ENCODE results near the gene TRIM8. TPM values are rescaled to one million over a fixed set of nuclear protein-coding genes. Genes with fewer than 3 reads are reported as not detected.

Gene TRIM8
- total and polyA plus RNA-seq, 2 donors (not counting 1 experiment from before 2014, with no cell fraction given) = 44.9 to 74.4 TPM

DNA sequence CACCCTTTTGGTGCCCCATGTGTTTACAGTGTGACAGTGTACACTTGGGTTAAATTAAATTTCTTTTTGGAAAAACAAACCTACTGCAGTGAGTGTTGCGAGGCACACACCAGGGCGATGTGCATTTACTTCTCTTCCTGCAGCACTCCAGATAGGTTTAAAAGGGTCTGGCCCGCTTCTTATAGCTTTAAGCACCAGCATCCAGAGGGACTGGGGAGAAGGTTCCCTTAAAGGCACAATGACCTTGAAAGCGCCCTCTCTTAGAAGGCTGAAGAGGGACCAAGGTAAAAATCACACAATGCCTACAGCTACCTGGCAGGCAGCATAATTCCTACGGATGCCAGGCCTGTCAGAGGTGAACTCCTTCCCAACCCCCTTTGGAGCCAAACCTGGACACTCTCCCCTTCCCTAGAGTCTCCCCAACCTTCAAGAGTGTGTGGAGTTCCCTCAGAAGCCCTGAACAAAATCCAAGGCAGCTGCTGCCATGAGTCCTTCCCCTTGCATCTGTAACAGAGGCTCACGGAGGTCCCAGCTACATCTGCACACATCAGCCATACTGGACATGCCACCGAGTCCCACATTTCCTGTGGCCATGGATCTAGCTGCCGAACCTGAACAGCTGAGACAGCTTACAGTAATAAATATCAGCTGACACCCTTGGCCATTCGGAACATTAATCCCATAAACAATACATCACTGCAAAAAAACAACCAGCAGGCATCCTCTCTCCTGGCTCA is 33.2 kb downstream of the TRIM8 start:
- Histone ChIP-seq H3K79me2 (ENCODE audit: control insufficient read depth, insufficient read depth, low read length) (no peaks in the 10 kb centered on the region), H3K4me1 (ENCODE audit: control insufficient read depth in 2 of 2, insufficient read depth in 2 of 2, low read length in 2 of 2) (peaks cover 31 to 34% of the 10 kb centered on the region in 2 donors), H4K20me1 (ENCODE audit: control insufficient read depth, insufficient read depth, low read length, poor library complexity, severe bottlenecking) (no peaks in the 10 kb centered on the region), H3K9ac (ENCODE audit: low read length) (no peak overlapping the region), H2AFZ (ENCODE audit: insufficient read depth, low read depth, low read length, poor library complexity, severe bottlenecking) (no peak overlapping the region), H3K27me3 (replicated peaks in 1 of 4; ENCODE audit: control extremely low read depth in 1 of 4, control insufficient read depth in 3 of 4, insufficient read depth in 4 of 4, low read length in 3 of 4) (no peaks in the 10 kb centered on the region), H3K4me2 (replicated peaks; ENCODE audit: low read depth, low read length, poor library complexity, severe bottlenecking) (no peak overlapping the region), H3K36me3 (replicated peaks in 1 of 2; ENCODE audit: control extremely low read depth in 1 of 2, control insufficient read depth in 1 of 2, extremely low read depth in 1 of 2, insufficient read depth in 2 of 2, low read length in 1 of 2) (no peaks in the 10 kb centered on the region), H3K4me3 (ENCODE audit: control extremely low read depth in 1 of 5, extremely low read depth in 1 of 5, insufficient read depth in 1 of 5, low read depth in 2 of 5, low read length in 4 of 5) (no peak overlapping the region), H3K27ac (ENCODE audit: low read length in 2 of 2) (no peak overlapping the region), H3K9me3 (ENCODE audit: control extremely low read depth in 1 of 3, control insufficient read depth in 2 of 3, insufficient read depth in 1 of 3, low read length in 2 of 3) (no peaks in the 10 kb centered on the region)
- DNase-seq = no peak
- intact Hi-C loops (cut with micrococcal nuclease) = loop anchor here (2.0 to 5.0 kb wide), 2 partner anchors 33 to 35 kb away; partner anchors contain the start of genes ARL3, SFXN2 and TRIM8
- ChIA-PET CTCF (interaction anchor here (0.9 to 7.3 kb wide), 14 partner anchors 8 to 77 kb away, joined by 3 to 50 read pairs (median 4); partner anchors contain the start of genes ARL3, SFXN2 and TRIM8), POLR2A (interaction anchor here (6.0 kb wide), 1 partner anchor 32 kb away, joined by 49 read pairs; the partner anchor contains the start of gene TRIM8)
- no peak for ATAC-seq (ENCODE audit: low read depth)
- Mint-ChIP-seq H3K4me3 (no peak overlapping the region), H3K27me3 (no peaks in the 10 kb centered on the region), H3K27ac (peak overlapping the region; percentile 50), H3K4me1 (peaks cover 42% of the 10 kb centered on the region), H3K9me3 (ENCODE audit: insufficient read depth) (no peaks in the 10 kb centered on the region)
- TF ChIP-seq, protein P1, sequence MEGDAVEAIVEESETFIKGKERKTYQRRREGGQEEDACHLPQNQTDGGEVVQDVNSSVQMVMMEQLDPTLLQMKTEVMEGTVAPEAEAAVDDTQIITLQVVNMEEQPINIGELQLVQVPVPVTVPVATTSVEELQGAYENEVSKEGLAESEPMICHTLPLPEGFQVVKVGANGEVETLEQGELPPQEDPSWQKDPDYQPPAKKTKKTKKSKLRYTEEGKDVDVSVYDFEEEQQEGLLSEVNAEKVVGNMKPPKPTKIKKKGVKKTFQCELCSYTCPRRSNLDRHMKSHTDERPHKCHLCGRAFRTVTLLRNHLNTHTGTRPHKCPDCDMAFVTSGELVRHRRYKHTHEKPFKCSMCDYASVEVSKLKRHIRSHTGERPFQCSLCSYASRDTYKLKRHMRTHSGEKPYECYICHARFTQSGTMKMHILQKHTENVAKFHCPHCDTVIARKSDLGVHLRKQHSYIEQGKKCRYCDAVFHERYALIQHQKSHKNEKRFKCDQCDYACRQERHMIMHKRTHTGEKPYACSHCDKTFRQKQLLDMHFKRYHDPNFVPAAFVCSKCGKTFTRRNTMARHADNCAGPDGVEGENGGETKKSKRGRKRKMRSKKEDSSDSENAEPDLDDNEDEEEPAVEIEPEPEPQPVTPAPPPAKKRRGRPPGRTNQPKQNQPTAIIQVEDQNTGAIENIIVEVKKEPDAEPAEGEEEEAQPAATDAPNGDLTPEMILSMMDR (IDR thresholded peaks at IDR 0.05) = no peak
- TF ChIP-seq EZH2 (IDR thresholded peaks at IDR 0.05; ENCODE audit: borderline replicate concordance, insufficient read depth, low read depth, low read length, poor library complexity, severe bottlenecking) = no peak
- 97% methylated on average over 8 of the region's 9 CpGs for WGBS (ENCODE audit: insufficient coverage)

GRCh38 chr10:102678068-102678400 is 33.8 kb downstream of the TRIM8 start:
- Mint-ChIP-seq H3K9me3 (ENCODE audit: insufficient read depth) (no peaks in the 10 kb centered on the region), H3K4me1 (peaks cover 40% of the 10 kb centered on the region), H3K27me3 (no peaks in the 10 kb centered on the region), H3K27ac (no peak overlapping the region), H3K4me3 (no peak overlapping the region)
- no peak for DNase-seq
- H4K20me1 ChIP-seq (ENCODE audit: control insufficient read depth, insufficient read depth, low read length, poor library complexity, severe bottlenecking) = no peaks in the 10 kb centered on the region
- no peak overlapping the region for H3K4me3 ChIP-seq (ENCODE audit: control extremely low read depth in 1 of 5, extremely low read depth in 1 of 5, insufficient read depth in 1 of 5, low read depth in 2 of 5, low read length in 4 of 5)
- intact Hi-C loops (cut with micrococcal nuclease) = loop anchor here (5.0 kb wide), 1 partner anchor 34 kb away; the partner anchor contains the start of genes ARL3 and SFXN2
- no peak overlapping the region for H3K4me2 ChIP-seq (replicated peaks; ENCODE audit: low read depth, low read length, poor library complexity, severe bottlenecking)
- H3K27ac ChIP-seq (ENCODE audit: low read length in 2 of 2) = no peak overlapping the region
- ATAC-seq (ENCODE audit: low read depth) = no peak
- H3K4me1 ChIP-seq (ENCODE audit: control insufficient read depth in 2 of 2, insufficient read depth in 2 of 2, low read length in 2 of 2) = peaks cover 31 to 34% of the 10 kb centered on the region in 2 donors
- ChIA-PET POLR2A (interaction anchor here (6.0 kb wide), 1 partner anchor 33 kb away, joined by 49 read pairs; the partner anchor contains the start of gene TRIM8), CTCF (interaction anchor here (1.0 to 7.3 kb wide), 13 partner anchors 8 to 77 kb away, joined by 3 to 50 read pairs (median 4); partner anchors contain the start of genes ARL3, SFXN2 and TRIM8)
- no peak overlapping the region for H3K9ac ChIP-seq (ENCODE audit: low read length)
- no peaks in the 10 kb centered on the region for H3K27me3 ChIP-seq (replicated peaks in 1 of 4; ENCODE audit: control extremely low read depth in 1 of 4, control insufficient read depth in 3 of 4, insufficient read depth in 4 of 4, low read length in 3 of 4)
- H2AFZ ChIP-seq (ENCODE audit: insufficient read depth, low read depth, low read length, poor library complexity, severe bottlenecking) = no peak overlapping the region
- TF ChIP-seq, protein P1 (IDR thresholded peaks at IDR 0.05) = no peak
- no peak for TF ChIP-seq EZH2 (IDR thresholded peaks at IDR 0.05; ENCODE audit: borderline replicate concordance, insufficient read depth, low read depth, low read length, poor library complexity, severe bottlenecking)
- 99% methylated on average over 7 of the region's 9 CpGs for WGBS (ENCODE audit: insufficient coverage)
- H3K9me3 ChIP-seq (ENCODE audit: control extremely low read depth in 1 of 3, control insufficient read depth in 2 of 3, insufficient read depth in 1 of 3, low read length in 2 of 3) = no peaks in the 10 kb centered on the region
- H3K36me3 ChIP-seq (replicated peaks in 1 of 2; ENCODE audit: control extremely low read depth in 1 of 2, control insufficient read depth in 1 of 2, extremely low read depth in 1 of 2, insufficient read depth in 2 of 2, low read length in 1 of 2) = no peaks in the 10 kb centered on the region
- H3K79me2 ChIP-seq (ENCODE audit: control insufficient read depth, insufficient read depth, low read length) = no peaks in the 10 kb centered on the region
